NCI-H82 treated with DMSO at 0.1 percent for 48 hours (cell line): Measurements from ENCODE around the gene CALN1.
"Not testable (repeated sequence)": the region's sequence is repeated elsewhere in the genome, so short reads cannot be mapped to it uniquely, and the experiment has no call there.

Experiments
- DNase-seq: peaks from one replicate; lab custom pipeline; 2025; ENCODE audit not compliant: unreplicated experiment; lab: John Stamatoyannopoulos, UW

Gene CALN1

GRCh38 chr7:72409638-72410015 lies 2.5 kb downstream of the CALN1 start:
- no peak for DNase-seq

GRCh38 chr7:72408966-72409637 lies 3.0 kb downstream of the CALN1 start:
- DNase-seq = no peak

GRCh38 chr7:72406820-72407403 lies 5.2 kb downstream of the CALN1 start:
- no peak for DNase-seq

- DNase-seq = no peak
These were observed 6.3 kb downstream of the CALN1 start for GRCh38 chr7:72405871-72406270.

GRCh38 chr7:72405418-72405817 lies 6.7 kb downstream of the CALN1 start:
- no peak for DNase-seq

- DNase-seq = no peak
These were observed 7.4 kb downstream of the CALN1 start for GRCh38 chr7:72404743-72405142.

GRCh38 chr7:72403458-72404076 lies 8.6 kb downstream of the CALN1 start:
- DNase-seq = no peak

- DNase-seq = no peak
These were observed 18.1 kb downstream of the CALN1 start for GRCh38 chr7:72394016-72394415.

- DNase-seq = no peak
These were observed 20.2 kb downstream of the CALN1 start for GRCh38 chr7:72391821-72392377.

- DNase-seq = no peak
These were observed 26.0 kb downstream of the CALN1 start for GRCh38 chr7:72386118-72386517.

- DNase-seq = no peak
These were observed 49.9 kb downstream of the CALN1 start for GRCh38 chr7:72362246-72362645.

GRCh38 chr7:72345208-72345727 lies 66.9 kb downstream of the CALN1 start:
- no peak for DNase-seq

- DNase-seq = no peak
These were observed 68.1 kb downstream of the CALN1 start for GRCh38 chr7:72343991-72344390.

- DNase-seq = not testable (repeated sequence)
These were observed 68.8 kb downstream of the CALN1 start for GRCh38 chr7:72343354-72343753.

GRCh38 chr7:72337390-72338167 lies 74.6 kb downstream of the CALN1 start:
- no peak for DNase-seq

GRCh38 chr7:72336632-72337389 lies 75.3 kb downstream of the CALN1 start:
- no peak for DNase-seq

- DNase-seq = no peak
These were observed 75.8 kb downstream of the CALN1 start for GRCh38 chr7:72336382-72336631.

GRCh38 chr7:72335561-72336381 lies 76.4 kb downstream of the CALN1 start:
- no peak for DNase-seq

- no peak for DNase-seq
These were observed 77.4 kb downstream of the CALN1 start for GRCh38 chr7:72334698-72335097.

GRCh38 chr7:72334066-72334465 lies 78.1 kb downstream of the CALN1 start:
- DNase-seq = no peak
